Renal pelvis (tissue), 12 donors: ENCODE results near the gene MYOM3. TPM values are rescaled to one million over a fixed set of nuclear protein-coding genes. Genes with fewer than 3 reads are reported as not detected.
A peak's percentile ranks its signal among the peaks of the same experiment; 100 is the strongest.

Experiments used
- DNase-seq: peaks from one replicate; pipeline ENCODE4 v3.0.0-alpha.2; 2013
- long read RNA-seq, 16 experiments: transcript quantifications; one replicate each; lab custom pipeline, GENCODE V29; 2026
- polyA plus RNA-seq, 3 donors: library from polyadenylated mRNA; unstranded; fragments of 120-200 nt; gene quantifications; one replicate each; pipeline ENCODE4 v1.2.1, GENCODE V29; 2013; ENCODE audit not compliant: insufficient read length in 3 of 3

MYOM3 gene
- polyA plus RNA-seq = 10 to 100 TPM; 17.6 to 37.9 (median 18.0) TPM
- long read RNA-seq, donor 1 = 0 reads
- long read RNA-seq, donor 2 = 0 reads
- long read RNA-seq, donor 3 = 0 reads
- long read RNA-seq, donor 4 = 0 reads
- long read RNA-seq, donor 5 = 0 reads
- long read RNA-seq, donor 6, partial matches to known transcripts = 8 of 8 reads
- long read RNA-seq, donor 6, other reads (novel, unspliced or antisense) = 0 of 8 reads
- long read RNA-seq, donor 7, partial matches to known transcripts = 9 of 9 reads
- long read RNA-seq, donor 7, other reads (novel, unspliced or antisense) = 0 of 9 reads
- long read RNA-seq, donor 8 = 0 reads
- long read RNA-seq, donor 9, full-length matches to known transcripts = 1 of 1 reads
- long read RNA-seq, donor 9, partial matches to known transcripts = 0 of 1 reads
- long read RNA-seq, donor 9, other reads (novel, unspliced or antisense) = 0 of 1 reads
- long read RNA-seq, donor 10 = 0 reads
- long read RNA-seq, donor 11 = 0 reads
- long read RNA-seq, donor 12 = 0 reads
- long read RNA-seq, donor 13, partial matches to known transcripts = 11 of 11 reads
- long read RNA-seq, donor 13, other reads (novel, unspliced or antisense) = 0 of 11 reads
- long read RNA-seq, donor 14 = 0 reads
- long read RNA-seq, donor 15 = 0 reads
- long read RNA-seq, donor 16 = 0 reads

DNA sequence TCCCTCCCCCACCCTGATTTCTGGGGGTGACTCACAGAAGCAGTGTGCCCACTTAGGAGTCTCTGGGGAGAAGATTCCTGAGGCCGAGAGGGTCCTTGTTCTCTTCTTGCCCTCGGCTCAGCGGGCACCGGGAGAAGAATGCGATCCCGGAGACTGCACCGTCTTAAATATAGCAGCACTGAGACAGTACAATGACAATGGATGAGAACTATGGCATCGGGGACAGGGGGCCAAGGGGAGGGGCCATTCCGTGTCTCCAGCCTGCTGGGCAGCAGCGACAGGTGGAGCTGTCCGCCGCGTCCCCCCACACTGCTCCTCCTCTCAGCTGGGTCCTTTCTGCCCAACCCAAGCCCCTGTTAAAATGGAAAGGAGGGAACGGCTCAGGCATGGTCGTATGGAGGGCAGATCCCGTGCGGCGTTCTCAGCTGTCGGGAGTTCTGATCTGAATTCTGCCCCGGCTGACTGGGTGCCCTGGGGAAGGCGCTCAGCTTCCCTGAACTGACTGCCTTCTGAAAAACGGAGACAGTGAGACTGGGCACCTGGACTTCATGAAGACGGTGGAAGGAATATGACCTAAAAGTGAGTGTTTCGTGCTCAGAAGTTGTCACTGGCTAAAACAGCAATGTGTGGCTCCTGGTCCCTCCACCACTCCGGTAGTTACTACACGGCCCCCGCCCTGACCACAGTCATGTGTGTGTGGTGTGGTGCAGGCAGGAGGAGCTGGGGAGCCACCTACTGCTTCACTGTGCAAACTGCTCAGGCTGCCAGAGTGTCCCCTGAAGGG, at the start of gene MYOM3:
Gene MYOM3 (minus strand): TSS at position 140 of the 784 bp plus-strand sequence. CDS start 3,499 bp downstream, outside the sequence.
- DNase-seq = peak; percentile 65

DNA sequence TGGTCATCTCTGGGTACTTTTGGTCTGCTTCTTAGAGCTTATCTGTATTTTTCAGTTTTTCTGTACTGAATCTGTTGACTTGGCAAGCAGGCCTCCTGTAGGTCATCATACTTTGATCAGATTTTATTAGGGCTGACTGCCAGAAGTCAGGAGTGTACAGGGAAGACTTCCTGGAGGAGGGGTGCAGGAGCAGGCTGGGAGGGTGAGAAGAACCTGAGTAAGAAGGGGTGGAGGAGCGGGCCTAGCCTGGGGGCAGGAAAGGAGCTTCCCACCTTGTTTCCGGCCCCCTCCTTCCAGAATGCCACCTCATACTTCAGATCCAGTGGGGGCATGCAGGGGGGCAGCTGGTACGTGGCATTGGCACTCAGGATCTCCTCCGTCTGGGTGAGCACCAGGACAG, 49.3 kb upstream of the MYOM3 start:
- DNase-seq = no peak

DNA sequence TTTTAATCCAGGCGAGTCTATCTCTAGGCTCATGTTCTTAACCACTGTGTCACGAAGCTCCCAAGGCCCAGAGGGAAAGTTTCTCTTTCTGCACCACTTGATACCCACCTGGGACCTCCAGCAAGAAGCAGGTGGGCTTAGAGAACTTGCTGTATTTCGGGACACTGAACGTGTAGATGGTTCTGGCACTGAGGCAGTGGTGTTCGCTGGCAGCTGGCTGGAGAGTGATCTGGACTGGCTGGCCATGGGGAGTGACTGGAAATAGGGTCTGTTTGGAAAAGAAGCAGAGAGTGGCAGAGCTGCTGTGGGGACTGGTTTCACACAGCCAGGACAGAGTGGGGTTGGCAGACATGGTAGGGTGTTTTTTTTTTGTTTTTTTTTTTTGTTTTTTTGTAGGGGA, 47.4 kb upstream of the MYOM3 start:
- DNase-seq = no peak

DNA sequence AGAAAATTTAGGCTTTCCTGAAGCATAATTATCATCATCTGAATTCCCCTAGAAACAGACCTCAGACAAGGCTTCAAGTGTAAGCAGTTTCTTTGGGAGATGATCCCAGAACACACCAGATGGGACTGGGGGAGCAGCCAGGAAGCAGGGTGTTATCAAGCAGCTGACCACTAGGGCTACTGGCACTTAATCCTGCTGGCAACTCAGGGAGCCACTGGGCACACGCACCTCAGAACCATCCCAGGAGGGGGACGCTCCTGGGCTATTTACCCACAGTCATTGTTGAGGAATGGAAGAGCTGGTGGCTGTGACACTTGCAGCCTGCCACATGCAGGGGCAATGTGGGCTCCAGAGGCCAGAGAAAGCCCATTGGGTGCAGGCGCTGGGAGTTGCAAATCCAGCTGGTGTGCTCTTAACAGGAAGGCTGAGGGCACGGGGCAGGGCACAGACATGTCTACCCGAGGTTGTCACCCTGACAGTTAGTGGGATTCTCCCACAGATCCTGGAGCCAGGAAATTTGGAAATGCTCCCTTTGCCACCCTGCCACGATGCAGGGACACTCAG, 46.1 kb upstream of the MYOM3 start:
- DNase-seq = no peak

DNA sequence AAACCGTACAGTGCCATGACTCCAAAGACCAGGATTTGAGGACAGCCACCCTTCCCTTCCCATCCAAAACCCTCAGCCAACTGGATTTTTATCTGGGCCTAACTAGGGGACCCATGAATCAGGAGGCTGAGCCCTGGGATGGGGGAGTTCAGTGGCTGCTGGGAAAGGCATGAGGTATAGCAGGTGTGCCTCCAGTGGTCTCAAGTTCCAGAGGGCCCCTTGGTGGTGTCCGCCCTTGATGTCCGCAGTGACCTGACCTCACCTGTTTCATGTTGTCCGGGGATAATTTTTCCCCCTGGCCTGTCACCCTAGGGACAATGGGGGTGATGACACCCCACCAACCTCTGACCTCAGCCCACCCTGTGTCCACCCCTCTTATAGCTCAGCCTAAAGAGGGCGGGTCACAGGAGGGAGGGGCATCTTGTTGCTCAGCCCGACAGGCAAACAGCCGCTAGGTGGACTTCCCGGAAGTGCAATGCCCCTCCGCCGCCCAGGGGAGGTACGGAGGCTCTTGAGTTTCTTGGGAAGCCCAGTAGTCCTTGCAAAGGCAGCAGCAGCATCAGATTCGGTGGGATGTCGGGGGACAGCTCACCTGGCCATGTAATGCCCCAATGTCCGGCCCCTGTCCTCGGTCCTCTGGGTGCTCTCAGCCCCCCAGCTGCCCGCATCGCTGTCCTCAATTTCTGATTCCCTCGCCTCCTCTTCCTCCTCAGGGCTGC, 44.8 kb upstream of the MYOM3 start:
- DNase-seq = no peak

DNA sequence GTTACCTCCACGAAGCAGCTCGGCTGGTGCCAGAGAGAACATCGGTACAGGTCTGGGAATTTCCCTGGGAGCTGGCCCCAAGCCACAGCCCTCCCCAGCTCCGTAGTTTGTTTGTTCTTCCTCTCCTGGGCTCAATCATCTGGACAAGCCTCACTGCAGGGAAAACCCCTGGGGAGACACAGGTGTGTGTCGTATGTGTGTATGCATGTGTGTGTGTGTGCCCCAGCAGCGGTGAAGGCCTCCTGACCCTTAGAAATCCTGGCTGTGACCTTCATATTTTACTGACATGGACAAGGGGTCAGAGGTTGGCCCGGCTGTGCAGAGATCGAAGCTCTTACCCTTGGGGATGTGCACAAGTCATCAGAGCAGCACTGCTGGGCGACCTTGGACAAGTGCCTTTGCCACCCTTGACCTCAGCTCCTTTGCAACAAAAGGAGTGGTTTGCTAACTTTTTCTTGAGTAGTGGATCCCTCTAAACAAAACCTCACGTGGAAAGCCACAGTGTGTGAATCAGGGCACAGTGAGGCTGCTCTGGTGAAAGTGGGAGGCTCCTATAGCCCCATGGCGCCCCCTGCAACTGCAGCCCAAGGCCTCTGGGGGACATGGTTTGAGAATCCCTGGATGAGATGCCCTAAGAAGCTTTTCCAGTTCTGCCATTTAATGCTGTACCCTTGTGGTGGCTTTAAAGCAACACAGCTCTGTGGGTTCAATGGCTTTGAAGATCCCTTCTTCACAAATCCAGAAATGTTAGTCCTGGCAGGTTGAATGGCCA, 43.3 kb upstream of the MYOM3 start:
- DNase-seq = no peak

DNA sequence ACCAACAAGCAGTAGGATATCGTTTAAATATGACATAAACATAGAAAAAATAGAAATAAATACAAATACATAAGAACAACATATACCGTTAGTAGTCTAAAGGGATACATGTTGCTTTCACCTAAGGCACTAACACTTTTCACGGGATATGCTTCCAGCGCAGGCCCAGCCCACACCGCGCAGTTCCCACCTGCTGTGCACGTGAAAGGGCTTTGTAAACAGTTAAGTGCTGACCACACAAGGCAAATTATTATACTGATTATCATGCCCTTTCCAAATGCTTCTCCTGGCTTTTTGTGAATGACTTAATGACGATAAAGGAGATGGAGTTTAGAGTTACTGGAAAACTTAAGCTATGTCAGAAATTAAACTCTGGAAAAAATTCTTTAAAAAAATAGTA, 42.3 kb upstream of the MYOM3 start:
- no peak for DNase-seq

DNA sequence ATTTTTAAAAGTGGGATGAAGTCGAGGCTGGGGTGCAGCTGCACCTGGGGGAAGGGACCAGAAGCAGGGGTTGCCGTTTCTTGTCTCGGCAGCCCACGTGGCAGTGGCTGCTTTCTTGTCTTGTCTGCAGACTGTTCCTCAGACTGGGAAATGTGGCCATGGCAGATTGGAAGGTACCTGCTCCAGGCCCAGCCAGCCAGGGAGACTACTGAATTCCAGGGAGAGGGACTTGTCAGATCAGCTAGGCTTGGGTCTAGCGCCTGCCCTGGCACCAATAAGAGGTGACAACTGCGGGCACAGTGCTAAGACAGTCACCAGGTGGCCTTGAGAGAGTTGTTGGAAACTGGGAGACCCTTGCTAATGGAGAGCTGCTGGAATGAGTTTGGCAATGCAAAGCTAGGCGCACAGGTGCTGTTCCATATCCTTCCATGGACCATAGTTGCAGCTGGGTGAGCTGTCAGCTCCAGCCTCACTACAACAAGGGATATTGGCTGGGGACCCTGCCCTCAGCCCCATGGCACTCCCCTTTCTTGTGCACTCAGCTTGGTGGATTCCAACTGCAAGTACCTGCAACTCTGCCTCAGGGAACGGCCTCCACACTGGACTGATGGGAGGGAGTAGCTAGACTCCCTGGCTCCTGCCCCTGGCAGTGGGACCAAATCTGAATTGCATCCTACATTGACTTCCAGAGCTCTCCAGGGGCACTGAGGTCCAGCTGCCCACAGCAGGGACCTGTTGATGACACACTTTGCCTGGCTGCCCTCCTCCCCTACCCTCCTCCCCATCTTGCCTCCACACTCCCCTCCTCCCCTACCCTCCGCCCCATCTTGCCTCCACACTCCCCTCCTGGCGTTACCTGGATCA, 40.9 kb upstream of the MYOM3 start:
- no peak for DNase-seq

DNA sequence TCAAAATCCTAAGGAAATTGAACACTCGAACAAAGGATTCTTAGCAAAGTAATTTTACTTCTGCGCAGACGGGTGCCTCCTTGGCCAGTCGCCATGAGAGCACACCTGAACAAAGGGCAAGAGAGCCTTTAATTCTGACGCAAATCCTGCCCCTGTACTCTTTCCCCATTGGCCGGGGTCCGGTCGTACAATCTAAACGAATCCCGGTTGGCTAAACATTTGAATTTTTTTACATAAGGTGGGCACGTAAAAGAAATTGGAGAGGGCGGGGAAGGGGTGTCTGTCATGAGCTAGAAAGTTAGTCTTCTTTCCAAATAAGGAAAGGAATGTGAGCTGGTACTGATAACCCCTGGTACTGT, 39.2 kb upstream of the MYOM3 start:
- peak; percentile 86 for DNase-seq

DNA sequence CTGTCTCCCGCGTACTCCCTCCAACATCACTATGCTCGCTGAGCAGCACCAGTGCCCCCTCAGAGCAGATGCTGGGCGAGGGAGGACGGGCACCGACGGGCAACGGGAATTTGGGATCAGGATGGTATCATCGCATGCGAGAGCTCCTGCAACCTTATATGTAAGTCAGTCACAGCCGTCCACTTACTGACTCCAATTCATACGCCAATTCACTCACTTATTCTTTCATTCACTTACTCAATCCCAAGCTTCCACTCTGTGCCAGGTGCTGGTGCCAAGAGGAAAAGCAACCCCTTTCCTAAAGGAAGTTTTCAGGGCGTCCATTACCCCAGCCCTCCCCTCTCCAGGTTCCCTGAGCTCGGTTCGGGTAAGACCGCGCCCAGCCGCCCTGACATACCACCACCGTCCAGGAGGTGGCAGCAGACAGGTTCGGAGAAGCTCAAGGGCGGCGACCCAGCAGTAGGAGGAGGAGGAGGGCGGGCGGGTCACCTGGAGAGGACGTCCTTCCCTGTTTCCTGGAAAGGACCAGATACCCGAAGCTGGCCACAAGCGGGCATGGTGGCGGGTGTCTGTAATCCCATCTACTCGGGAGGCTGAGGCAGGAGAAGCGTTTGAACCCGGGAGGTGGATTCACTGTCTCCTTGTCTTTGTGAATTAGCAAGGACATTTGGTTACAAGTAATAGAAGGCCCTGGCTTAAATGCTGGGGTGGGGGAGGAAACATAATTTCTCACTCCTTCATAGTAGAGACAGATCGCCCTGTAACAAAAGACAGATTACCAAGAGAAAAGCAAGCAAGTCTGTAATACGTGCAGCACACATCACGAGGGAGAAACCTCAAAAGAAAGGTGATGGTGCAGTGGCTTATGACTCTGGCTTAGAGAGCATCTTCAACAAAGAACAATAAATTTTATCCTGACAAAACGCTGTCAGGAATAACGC, 38.6 kb upstream of the MYOM3 start:
- DNase-seq = peak; percentile 88

DNA sequence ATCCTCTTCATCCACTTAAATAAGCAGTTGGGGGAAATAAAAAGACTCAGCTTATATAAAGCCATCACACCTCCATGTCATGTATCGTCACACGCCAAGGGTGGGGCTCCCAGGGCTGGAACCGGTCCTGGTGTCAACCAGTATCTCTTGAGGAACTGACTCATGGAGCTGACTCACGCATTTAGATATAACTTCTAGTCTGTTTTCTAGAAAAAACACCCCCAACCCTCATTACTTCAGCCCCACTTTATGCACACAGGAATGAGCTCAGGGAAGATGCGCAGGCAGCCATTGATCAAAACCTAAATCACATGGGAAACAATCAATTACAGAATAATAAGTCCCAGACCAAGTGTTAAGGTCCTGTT, 37.9 kb upstream of the MYOM3 start:
- DNase-seq = no peak

DNA sequence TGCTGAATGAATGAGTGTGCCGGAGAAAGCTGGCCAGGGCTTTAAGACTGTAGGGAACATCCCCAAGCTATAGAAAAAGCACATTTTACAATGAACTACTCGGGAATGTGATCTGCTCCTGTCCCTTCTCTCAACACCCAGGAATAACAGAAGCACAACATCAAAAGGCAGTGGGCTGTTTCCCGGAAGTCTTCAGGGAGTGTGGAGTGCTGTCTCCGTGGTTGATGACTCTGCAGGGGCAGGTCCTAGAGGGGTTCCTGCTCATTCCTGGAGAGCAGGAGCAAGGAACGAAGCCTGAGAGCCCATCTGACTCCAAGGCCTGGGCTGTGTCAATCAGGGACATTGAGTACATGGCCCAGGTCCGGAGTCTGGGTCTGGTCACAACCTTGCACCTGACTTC, 35.9 kb upstream of the MYOM3 start:
- DNase-seq = peak; percentile 44

DNA sequence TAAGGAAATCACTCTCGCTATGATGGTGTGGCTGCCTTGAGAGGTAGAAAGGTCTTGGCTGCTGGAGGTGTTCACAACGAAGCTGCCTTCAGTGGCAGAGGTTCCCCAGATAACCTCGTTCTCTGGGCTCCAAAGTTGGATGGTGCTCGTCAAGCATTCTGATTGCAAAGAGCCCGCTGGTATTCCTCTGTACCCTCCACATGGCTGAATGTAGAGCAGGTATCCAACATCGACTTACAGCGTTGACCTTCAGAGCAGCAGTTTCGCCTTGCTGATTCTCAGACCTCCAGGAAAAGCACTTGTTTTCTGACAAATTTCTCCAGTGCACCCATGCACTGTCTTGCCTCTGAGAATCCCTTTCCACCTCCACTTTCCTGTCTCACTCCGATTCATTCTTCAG, 35.3 kb upstream of the MYOM3 start:
- no peak for DNase-seq

DNA sequence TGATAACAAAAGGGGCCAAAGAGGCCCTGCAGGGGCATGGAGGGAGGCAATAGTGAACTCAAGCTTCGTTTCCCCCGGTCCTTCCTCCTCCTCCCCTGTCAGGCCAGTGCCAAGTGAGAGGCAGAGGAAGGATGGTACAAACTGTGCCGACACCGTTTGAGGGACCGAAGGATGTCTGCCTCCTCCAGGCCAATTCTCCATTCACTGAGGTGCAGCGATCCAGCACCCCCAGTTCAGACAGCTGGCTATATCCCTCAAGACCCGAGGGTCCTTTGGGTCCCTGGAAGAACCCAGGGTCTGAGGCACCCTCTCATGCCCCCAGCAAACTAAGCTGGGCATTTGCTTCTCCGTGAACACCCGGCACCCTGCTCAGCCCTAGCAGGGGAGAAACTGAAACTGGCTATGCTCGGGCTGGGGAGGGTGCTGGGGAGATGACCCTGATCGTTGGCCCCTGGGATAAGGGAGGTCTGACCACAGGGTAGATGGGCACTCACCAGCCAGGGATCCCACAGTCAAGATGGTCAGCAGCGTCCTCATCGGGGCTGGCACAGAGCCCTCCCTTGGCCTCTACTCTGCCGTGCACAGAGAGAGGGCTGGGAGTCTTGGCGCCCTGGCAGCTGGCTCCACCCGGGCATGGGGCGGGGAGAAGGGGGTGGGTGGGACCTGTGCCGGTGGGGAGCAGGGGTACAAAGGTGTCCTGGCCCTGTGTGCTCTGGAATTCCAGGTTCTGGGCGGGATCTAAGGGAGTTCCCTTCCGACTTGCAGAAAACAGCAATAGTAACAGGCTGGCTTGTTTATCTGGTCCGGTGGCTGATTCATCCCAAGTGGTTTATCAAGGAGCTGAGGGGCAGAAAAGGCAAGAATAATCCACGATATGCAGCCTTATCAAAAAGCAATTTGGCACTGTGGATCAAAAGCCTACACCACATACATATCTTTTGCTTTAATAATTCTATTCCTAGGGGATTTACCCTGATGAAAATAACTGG, 30.9 kb upstream of the MYOM3 start, which contains the start of gene IL22RA1:
Gene IL22RA1 (minus strand): TSS at position 595 of the 989 bp plus-strand sequence. CDS start 58 bp downstream, at position 537.
- no peak for DNase-seq

DNA sequence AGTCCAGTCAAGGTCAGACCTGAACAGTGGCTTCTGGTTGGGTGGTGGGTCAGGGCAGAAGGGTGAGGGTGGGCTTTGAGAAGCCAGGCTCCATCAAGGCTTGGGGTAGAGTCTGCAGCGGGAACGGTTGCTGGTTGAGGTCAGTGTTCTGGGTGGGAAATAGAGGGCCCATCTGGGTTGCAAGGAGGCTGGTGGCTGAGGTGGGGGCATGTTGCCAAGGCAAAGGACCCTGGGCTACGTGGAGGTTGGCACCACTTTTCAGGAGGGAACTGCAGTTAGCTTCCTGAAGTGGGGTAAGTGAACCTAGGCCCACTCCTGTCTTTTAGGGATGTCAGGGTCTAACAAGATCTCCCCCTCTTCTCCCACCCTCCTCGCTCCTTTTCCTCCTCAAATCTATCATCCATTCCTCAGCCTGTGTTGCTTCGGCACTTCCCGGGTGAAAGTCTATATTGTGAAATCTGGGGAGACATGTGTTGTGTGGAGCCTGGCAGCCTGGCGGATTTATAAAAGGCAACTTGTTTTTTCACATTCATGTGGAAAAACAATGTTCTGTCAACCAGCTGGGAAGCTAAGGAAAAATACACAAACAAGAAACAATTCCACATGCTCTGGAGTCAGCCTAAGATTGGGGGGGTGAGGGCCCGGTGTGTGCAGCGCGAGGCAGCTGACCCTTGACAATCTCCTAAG, 29.5 kb upstream of the MYOM3 start:
- no peak for DNase-seq

DNA sequence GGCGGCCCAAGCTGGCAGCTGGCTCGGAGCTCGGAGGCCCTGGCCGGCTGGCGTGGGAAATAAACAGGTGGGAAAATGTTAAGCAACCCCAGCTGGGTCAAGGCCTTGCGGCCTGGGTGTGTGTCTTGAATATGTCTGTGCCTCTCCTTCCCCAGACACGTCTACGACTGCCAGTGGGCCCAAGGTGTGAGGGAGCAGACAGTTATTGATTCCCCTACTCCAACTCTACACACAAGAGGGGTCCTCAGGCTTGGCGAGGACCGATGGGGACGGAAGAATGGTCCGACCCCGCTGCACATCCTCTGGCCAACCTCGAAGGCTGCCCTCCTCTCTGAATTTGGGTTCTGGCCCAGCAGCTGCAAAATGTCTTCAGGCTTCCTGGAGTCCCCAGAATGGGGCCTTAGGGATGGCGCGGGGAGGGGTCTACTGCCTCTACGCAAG, 28.8 kb upstream of the MYOM3 start:
- DNase-seq = no peak
